Ishikawa (cell line): Measurements from ENCODE around the gene NEBL.

Experiments used
- CREB1 ChIP-seq: IDR thresholded peaks from 2 replicates; pipeline ENCODE4 v1.6.1; 2012; ENCODE audit warnings: low read depth
- EGR1 ChIP-seq: IDR thresholded peaks from 2 replicates; pipeline ENCODE4 v1.6.1; 2012
- EP300 ChIP-seq: IDR thresholded peaks from 2 replicates; pipeline ENCODE4 v1.6.1; 2012; ENCODE audit warnings: borderline replicate concordance
- FOXM1 ChIP-seq: IDR thresholded peaks from 2 replicates; pipeline ENCODE4 v1.6.1; 2012; ENCODE audit warnings: low read depth, borderline replicate concordance
- RAD21 ChIP-seq: IDR thresholded peaks from 2 replicates; pipeline ENCODE4 v1.6.1; 2012; ENCODE audit warnings: low read depth
- TAF1 ChIP-seq: IDR thresholded peaks from 2 replicates; pipeline ENCODE4 v1.6.1; 2012; ENCODE audit warnings: low read depth, mild to moderate bottlenecking
- TEAD4 ChIP-seq: IDR thresholded peaks from 2 replicates; pipeline ENCODE4 v1.6.1; 2012
- YY1 ChIP-seq: IDR thresholded peaks from 2 replicates; pipeline ENCODE4 v1.6.1; 2012; ENCODE audit warnings: low read depth
- ZBTB7A ChIP-seq: IDR thresholded peaks from 2 replicates; pipeline ENCODE4 v1.6.1; 2012; ENCODE audit warnings: low read depth
- TF ChIP-seq, protein P1 (sequence below): IDR thresholded peaks from 2 replicates; pipeline ENCODE4 v1.6.1; 2012
- TF ChIP-seq, protein P2 (sequence below): IDR thresholded peaks from 2 replicates; pipeline ENCODE4 v1.6.1; 2012
- TF ChIP-seq, protein P3 (sequence below): IDR thresholded peaks from 2 replicates; pipeline ENCODE4 v1.6.1; 2012; ENCODE audit warnings: low read depth, mild to moderate bottlenecking

DNA sequence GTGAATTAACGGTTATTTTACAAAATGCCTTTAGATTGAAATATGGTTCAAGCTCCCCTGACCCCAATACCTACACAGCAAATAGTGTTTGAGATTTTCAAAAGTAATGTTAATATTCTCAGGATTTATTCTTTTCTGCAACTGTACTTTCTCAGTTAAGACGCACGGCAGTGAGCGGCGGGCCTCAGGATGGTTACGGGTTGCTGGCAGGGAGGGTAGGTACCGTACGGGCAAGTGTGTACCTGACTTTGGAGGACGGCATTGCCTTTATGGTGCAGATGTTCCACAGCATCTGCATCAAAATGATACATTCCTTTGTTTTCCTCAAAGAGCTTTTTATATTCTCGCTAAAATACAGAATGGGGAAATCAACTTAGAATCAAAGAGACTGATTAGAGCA is 44.8 kb downstream of the NEBL start:
- TF ChIP-seq EP300 (no peak), FOXM1 (no peak), CREB1 (no peak), RAD21 (no peak), EGR1 (no peak), TEAD4 (no peak), YY1 (no peak), ZBTB7A (no peak), TAF1 (no peak)
- TF ChIP-seq, protein P1, sequence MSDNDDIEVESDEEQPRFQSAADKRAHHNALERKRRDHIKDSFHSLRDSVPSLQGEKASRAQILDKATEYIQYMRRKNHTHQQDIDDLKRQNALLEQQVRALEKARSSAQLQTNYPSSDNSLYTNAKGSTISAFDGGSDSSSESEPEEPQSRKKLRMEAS: no peak
- TF ChIP-seq, protein P2, sequence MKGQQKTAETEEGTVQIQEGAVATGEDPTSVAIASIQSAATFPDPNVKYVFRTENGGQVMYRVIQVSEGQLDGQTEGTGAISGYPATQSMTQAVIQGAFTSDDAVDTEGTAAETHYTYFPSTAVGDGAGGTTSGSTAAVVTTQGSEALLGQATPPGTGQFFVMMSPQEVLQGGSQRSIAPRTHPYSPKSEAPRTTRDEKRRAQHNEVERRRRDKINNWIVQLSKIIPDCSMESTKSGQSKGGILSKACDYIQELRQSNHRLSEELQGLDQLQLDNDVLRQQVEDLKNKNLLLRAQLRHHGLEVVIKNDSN: no peak
- TF ChIP-seq, protein P3, sequence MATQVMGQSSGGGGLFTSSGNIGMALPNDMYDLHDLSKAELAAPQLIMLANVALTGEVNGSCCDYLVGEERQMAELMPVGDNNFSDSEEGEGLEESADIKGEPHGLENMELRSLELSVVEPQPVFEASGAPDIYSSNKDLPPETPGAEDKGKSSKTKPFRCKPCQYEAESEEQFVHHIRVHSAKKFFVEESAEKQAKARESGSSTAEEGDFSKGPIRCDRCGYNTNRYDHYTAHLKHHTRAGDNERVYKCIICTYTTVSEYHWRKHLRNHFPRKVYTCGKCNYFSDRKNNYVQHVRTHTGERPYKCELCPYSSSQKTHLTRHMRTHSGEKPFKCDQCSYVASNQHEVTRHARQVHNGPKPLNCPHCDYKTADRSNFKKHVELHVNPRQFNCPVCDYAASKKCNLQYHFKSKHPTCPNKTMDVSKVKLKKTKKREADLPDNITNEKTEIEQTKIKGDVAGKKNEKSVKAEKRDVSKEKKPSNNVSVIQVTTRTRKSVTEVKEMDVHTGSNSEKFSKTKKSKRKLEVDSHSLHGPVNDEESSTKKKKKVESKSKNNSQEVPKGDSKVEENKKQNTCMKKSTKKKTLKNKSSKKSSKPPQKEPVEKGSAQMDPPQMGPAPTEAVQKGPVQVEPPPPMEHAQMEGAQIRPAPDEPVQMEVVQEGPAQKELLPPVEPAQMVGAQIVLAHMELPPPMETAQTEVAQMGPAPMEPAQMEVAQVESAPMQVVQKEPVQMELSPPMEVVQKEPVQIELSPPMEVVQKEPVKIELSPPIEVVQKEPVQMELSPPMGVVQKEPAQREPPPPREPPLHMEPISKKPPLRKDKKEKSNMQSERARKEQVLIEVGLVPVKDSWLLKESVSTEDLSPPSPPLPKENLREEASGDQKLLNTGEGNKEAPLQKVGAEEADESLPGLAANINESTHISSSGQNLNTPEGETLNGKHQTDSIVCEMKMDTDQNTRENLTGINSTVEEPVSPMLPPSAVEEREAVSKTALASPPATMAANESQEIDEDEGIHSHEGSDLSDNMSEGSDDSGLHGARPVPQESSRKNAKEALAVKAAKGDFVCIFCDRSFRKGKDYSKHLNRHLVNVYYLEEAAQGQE: no peak
